CD4-positive, alpha-beta T cell treated with Interleukin-12 subunit alpha and Interleukin-12 subunit beta, for 1 hour (primary cell): ENCODE measurements around the gene LCP2.
"Not testable (repeated sequence)": the region's sequence is repeated elsewhere in the genome, so short reads cannot be mapped to it uniquely, and the experiment has no call there.

Source experiments
- DNase-seq: peaks from one replicate; pipeline ENCODE4 v3.0.0-alpha.2; 2020

Gene LCP2

DNA sequence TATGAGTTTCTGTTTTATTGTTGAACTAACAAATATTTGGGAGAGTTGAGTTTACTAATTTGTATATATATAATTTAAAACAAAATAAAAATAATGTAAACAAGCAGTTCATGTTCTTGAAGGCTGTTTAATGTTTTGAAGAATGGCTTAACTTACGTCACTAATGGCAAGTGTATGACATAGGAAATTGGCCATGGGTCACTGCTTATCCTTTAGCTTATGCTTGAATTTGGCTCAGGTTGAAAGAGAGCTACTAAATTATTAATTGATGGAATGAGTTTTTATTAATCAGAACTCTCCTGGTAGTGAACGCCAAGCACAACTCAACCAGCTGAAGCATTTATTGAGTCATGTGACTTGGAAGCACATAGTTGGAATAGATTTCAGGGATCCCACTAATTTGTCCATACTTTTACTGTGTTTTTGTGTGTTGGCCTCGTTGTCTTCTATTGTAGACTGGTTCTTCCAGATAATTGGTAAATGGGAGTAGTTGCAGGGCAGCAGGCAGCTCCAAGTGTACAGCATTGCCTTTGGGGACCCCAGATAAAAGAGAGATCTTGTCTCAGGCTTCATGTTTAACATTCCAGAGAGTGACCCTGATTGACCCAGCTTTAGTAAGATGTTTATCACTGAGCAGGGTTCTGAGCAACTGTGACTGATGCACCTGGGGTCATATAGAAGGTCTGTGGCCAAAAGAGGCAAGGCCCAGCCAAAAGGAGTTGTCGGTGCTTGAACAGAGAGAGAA is 51.3 kb downstream of the LCP2 start:
- DNase-seq: no peak

DNA sequence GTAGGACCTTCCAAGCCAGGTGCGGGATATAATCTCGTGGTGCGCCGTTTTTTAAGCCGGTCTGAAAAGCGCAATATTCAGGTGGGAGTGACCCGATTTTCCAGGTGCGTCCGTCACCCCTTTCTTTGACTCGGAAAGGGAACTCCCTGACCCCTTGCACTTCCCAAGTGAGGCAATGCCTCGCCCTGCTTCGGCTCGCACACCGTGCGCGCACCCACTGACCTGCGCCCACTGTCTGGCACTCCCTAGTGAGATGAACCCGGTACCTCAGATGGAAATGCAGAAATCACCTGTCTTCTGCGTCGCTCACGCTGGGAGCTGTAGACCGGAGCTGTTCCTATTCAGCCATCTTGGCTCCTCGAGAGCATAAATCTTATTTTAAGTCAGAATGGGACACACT is 52.1 kb downstream of the LCP2 start:
- not testable (repeated sequence) for DNase-seq

DNA sequence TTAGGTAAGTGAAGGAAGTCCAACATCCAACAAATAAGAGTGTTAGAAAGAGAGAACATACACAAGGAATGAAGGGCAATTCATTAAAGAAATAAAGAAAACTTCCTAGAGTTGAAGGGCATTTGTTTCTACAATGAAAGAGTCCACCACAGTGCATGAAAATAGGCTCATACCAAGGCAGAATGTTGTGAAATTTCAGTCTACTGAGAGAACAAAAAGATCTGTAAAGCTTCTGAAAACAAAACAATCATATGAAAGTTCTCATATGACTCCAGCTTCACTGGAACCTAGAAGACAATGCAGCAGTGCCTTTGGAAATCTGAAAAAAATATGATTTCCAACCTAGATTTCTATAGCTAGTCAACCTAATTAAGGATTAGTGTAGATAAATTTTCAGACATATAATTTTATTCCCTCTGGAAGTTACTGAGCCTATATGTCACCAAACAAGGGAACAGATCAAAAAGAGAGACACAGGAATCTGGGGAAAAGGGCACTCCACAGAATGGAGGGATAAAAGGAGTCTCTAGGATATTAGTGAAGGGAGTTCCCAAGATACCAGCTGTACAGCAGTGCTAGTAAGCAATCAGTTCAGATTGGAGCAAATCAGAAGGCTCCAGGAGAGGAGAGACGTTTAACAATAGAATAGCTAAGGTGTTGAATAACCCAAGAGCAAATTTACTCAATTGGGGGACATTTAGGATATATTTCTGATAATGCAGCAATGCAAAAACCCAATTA is 59.0 kb downstream of the LCP2 start:
- DNase-seq: no peak

DNA sequence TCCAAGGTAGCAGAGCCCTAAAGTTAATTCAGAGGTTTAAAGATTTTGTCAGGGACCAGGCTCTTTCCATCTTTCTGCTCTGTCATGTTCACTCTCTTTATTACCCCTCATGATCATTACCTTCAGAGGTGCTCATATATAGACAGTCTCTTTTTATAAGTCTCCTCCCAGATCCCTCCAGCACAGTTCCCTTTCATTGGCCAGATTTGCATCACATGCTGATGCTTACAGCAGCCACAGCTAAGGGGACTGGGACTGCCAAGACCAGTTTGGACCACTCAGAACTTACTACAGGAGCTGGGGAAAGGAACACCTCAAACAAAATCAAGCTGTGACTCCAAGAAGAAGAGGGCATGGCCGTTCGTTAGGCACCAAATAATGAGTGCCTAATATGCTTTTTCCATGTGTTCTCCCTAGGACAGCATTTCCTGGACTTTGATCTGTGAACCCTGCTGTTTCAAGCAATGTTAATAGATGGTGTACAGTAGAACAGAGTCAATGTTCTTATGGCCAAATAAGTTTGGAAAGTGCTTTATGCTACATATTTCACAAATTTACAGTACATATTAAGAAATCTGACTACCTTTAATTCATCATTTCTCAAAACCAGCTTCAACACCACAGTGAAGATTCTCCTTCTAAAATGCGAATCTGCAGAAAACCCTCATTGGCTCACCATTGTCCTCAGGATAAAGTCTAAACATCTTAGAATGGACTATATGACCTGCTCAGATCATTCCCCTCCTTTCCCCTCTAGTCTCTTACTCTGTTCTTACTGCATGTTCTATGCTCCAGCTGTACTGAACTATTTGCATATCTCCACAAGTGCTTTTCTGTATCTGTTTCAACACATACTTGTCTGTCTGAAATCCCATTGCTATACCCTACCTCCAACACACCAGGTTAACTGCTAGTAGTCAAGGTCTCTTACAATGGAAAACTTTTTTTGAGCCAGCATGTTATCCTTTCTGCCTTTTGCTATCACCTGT is 61.4 kb downstream of the LCP2 start:
- no peak for DNase-seq

DNA sequence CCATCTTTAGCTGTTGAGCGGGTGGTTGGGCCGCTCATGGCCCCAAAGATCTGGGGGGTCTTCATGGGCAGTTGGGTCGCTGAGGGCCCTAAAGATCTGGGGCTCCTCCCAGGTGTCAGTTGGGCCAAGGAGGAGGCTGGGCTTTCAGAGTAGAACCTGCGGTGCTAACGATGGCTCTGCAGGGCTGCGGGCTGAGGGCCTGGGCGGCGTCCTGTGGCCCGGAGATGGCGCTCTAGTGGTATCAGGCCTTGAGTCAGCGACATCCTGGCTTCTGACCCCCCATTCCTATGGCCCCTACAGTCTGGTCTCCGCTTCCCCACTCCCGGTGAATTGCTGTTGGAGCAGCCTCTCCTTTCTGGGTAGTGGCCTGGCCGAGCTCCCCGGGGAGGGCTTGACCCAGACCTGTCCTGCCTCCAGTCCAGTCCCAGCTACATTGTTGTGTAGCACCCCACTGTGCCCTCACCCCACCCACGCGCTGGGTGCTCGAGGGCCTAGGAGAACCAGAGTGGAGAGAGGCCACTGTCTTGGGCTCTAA is 64.2 kb downstream of the LCP2 start:
- no peak for DNase-seq

DNA sequence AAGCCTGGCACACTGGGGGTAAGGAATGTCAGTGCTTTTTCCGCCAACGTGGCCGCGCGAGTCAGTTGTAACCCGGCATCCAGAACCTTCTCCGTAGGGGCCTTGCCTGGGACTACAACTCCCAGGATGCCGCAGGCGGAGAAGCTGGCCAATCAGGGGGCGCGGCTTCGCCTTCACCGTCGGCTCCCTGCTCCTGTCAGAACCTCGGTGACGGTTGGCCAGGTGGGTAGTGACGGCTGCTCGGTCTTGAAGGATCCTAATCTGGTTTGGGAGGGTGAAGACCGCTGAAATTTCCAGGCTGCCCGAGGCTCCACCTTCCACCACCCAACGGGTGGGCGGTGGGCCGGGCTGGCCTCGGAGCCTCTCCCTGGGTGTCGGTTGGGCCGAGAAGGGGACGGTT is 64.8 kb downstream of the LCP2 start, which contains the start of gene C5orf58:
Gene C5orf58 (plus strand): TSS at position 200 of the 400 bp plus-strand sequence. CDS start 1,992 bp downstream, outside the sequence.
- DNase-seq: no peak

DNA sequence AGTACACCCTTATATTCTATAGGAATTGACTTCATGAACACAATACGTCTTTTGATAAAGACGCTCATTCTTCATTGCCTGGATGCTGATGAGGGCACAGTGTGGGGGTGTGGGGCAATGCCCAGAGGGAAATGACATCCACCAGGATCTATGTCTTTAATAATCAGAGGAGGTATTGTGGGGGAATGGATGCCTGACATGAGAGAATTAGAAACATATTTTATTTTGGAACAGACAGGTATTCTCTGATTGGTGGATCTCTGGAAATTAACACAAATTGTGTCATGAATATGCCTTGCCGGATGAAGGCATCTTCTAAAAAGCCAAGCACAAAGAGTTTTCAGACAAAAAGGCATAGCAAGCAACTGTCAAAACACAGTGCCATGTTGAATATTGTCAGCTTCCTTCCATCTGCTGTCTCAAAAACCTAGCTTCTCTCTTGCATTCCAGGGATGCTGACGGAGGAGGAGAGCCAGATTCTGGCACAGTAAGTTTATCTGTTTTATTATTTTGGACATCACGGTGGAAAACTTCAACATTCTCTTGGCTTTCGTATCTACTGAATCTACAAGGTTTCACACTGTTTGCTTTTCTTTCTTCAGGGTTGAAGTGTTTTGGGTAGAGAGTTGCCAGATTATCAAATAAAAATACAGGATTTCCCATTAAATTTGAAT is 68.7 kb downstream of the LCP2 start:
- DNase-seq: no peak

DNA sequence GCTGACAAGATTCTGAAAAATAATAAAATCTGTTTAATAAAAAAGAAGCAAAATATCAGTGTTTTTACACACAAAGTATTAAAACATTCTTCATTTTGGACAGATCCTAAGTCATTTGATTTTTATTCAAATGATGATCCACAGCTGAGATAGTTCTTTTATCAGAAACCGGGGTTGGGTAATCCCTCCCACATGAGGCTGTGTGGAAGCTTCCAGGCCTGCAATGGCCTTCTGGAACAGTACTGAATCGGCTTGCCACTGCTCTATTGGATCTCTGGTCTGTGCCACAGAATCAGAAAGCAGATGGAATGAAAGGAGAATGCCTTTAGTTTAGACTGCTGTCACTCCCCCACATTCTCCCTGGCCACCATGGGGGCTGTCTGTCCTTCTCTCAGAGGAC is 70.9 kb downstream of the LCP2 start:
- DNase-seq: no peak

DNA sequence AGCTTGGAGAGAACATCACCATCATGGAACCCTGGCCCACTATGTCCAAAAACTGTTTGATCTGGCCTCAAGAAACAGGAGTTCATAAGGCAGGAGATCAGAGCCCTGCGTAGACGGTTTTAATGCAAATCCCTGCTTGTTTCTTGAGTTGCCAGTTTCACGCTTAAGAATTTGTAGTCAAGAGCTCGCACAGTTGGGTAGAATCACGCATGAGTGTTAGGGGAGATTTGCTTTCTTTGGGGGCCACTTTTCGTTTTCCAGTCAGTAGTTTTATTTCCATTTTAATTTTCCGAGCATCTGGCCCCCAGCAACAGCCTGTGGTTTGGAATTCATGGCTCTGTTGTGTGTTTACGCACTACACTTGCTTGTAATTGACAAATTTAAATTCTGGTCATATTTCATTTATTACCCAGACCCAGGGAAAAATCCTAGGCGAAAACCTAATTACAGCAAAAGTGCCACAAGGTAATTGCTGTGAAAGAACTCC is 71.4 kb downstream of the LCP2 start:
- no peak for DNase-seq

DNA sequence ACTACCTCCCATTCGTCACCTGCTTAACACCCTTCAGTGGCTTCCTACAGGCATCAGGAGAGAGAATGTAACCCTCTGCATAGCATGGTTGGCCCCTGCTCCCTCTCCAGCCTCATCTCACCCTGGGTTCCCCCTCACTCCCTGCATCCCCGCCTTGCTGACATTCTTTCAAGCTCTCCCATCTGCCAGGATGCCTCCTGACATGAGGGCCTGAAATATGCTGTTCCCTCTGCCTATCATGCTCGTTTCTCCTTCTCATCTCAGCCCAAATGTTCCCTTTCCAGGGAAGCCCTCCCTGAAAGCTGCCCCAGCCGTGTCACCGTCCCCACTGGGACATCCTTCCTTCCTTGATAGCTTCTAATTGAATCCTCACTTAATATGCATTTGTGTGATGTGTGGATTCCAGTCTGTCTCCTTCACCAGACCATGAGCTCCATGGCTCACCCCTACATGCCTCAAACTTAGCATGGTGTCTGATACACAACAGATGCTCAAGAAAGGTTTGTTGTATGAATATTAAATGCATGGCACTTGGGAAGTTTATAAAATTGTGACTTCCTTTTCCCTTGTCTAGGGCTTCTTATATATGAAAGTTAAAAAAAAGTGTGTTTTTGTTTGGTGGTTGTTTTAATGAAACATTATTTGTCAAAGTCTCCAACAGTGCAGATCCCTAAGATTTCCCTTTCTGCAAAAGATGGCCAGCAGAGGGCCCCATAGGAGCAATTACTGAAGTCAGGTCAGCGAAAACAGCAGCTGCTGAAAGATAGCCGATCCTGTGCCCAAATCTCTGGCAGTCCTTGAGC is 72.0 kb downstream of the LCP2 start:
- peak; percentile 77 for DNase-seq

DNA sequence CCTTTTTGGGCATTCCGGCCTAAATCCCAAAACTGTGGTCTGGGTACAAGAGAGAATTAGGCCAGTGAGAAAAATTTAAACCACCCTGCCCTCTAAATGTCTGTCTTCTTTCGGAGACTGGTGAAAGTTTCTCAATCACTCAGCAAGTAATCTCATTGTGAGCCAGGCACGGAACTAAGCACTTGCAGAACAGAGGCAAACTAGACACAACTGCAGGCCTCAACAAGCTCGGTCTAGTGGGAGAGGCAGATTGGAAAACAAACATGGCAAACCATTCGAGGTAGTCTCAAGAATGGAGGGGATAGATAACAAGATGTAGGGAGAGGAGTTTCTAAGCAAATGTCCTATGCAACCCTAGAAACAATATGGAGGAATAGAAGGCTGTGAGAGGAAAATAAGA is 73.7 kb downstream of the LCP2 start:
- DNase-seq: no peak

DNA sequence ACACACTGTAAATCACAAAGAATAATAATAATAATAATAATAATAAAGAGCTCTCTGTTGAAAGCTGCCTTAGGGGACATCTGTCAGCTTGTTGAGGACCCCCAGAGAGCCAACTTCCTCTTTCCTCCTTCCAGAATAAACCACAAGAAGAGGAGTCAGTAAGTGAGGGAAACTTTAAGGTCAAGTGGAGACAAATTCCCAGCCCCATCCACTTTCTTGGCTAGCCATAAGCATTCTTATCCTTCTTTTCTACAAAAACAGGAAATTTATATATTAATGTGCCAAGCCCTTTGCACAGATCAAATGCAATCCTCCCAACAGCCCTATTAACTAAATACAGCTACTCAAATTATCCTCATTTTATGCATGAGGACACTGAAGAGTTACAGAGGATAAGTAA is 74.2 kb downstream of the LCP2 start:
- DNase-seq: no peak

DNA sequence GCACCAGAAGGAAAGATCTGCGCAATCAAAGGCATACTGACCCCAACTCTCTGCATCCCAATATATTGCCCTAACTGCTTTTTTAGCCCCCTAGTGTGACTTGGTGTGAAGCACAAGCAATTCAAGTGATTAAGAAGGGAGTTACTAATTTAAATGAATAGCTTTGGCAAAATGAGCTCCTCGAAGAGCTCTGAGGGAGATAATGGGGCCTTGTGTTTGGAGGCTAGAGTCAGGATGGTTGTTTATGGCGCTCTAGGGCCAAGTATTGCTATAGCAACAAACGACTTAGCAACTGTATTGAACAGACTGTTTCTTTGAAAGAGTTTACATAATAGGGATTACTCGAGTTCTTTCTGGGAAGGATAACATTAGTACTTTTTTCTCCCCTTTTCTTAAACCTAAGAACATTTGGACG is 76.2 kb downstream of the LCP2 start:
- DNase-seq: no peak

DNA sequence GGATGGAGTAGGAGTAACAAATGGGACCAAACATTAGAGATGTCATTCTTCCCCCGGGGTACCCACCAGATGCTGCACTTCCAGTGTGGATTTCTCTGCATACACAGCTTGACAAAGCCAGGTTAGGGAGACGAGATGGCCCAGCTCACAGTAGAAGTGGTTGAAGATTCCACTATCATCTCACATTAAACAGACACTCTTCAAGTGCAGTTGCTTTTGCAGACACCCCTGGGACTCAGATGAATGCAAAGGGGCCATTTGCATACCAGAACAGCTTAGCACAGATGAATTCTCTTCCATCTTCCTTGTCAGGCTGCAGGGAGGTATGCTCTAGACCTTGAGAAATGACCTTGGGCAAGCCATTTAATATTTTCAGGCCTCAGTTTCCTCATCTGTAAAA is 77.4 kb downstream of the LCP2 start:
- DNase-seq: no peak

DNA sequence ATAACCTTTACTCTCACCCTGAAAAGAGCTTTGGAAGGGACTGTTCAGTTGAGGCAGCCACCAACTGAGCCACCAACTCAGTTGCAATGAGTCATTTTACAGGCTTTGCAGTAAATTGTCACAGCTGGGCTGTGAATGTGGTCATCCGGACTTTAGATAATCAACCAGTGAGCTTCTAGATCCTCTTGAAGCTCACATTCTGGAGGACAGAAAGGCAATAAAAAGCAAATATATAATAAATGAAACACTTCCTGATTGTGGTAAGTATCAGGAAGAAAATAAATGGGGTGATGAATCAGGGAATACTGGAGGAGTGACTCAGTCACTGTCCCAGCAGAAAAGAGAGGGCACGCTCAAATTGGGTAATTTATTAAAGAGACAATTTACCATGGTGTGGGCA is 78.0 kb downstream of the LCP2 start:
- DNase-seq: no peak

DNA sequence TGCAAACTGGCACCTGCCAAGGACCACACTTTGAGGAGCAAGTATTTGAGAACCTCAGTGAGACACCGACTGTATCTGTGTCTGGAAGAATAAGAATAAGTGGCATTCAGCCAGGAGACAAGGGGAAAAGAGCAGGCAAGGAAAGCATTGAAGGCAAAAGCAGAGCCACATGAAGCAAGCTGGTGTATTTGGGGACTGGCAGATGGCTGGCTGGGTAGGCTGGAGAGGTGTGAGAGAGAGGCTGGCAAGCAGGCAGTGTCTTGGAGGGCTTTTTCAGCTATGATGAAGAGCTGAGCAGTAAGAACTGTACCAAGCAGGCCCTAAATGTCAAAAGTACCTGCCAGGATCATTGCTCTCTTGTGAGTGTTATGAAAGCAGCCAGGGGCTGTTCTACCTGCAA is 78.9 kb downstream of the LCP2 start:
- DNase-seq: no peak

DNA sequence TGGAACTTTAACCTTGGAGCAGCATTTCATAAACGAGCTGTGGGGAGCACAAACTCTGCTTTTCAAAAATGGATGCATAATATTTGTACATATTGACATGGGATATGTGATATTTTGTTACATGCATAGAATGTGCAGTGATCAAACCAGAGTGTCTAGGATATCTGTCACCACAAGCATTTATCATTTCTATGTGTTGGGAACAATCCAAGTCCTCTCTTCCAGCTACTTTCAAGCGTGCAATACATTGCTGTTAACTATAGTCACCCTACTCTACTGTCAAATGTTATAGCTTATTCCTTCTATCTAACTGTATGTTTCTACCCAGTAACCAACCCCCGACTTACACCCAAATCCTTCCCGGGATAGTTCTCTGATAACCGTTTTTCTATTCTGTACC is 79.7 kb downstream of the LCP2 start:
- no peak for DNase-seq

DNA sequence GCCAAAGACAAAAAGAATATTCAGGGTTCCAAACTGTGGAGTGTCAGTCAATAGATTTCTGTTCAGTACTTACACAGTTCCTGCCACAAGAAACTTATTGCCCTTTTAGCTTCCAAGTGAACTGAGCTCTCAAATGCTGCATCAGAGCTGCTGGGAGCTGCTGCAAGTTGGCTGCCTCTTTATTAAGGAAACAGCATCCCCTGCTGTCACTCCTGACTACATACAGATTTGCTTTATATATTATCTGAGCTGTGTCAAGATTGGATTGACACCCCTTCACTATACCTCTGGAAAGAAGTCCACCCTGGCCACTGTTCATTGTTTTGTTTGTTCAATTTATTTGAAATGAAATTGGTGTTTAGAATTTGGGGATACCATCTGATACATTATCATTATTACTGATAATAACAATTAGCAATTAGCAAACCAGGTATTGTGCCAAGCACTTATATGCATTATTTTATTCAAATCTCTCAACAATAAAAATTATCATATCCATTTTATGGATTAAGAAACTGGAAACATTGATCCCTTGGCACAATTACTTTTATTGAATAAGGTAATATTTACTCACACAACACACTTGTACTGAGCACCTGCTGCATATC is 81.2 kb downstream of the LCP2 start:
- DNase-seq: no peak

DNA sequence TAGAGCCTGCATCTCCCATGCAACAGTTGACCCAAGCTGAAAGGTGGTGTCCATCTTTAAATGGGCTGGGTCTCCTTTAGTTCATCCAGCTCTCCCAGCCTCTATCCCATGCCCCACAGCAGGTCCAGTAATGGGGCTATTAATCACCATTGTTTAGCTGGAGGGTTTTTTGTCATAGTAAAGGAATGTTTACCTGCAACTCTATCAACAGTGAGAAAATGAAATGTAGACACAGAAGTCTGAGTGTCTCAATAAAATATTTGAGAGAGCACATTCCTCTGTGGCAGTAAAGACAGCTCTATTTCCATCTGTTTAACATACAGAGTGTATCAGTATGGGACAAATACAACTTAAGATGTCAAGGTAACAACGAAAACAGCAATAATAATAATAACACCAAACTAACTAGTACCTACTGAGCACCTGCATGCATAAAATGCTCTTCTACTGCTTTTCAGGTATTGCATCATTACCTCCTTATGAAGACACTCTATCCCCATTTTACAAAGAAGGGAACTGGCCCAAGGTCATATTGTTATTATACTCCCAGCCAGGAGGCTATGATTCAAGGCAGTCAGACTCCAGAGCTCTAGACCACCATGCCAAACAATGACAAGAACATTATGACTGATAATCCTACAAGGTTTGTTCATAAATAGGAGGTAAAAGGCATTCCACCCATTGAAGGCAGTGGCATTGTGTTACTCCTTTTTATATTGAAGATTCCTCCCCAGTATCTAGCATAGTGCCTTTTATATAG is 85.8 kb downstream of the LCP2 start:
- DNase-seq: no peak

DNA sequence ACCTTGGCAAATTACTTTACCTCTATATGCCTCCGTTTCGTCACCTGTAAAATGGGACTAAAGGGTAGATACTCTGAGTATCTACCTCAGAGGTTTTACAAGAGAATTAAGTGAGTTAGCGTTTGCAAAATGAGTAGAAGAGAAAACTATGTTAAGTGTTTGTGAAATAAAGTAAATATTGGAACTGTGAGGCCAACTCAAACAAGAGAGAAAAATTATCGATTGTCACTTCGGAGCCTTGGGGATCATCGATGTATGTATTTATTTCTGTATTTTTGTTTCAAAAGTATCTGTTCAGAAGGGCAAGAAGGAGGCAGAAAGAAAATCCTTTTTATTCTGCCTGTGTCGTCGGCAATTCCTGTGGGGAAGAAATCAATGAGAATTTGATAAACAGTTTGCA is 90.6 kb downstream of the LCP2 start:
- no peak for DNase-seq
